Kidney epithelial cell (primary cell): ENCODE data around the gene PIGH. TPM values are rescaled to one million over a fixed set of nuclear protein-coding genes. Genes with fewer than 3 reads are reported as not detected.

Experiments
- DNase-seq: peaks from one replicate; pipeline ENCODE4 v3.0.0-alpha.2; 2010; ENCODE audit warnings: low read depth
- H3K27me3 ChIP-seq: 2 replicates; pipeline ENCODE4 v1.6.0; 2011; ENCODE audit warnings: low read length; ENCODE audit not compliant: control insufficient read depth, insufficient read depth
- H3K36me3 ChIP-seq: 2 replicates; pipeline ENCODE4 v1.5.1; 2011; ENCODE audit warnings: low read length; ENCODE audit not compliant: control insufficient read depth, insufficient read depth
- H3K4me3 ChIP-seq: 2 replicates; pipeline ENCODE4 v1.5.1; 2011; ENCODE audit warnings: low read depth, mild to moderate bottlenecking, control low read depth, low read length
- CTCF ChIP-seq: IDR thresholded peaks from 2 replicates; pipeline ENCODE4 v1.5.1; 2011; ENCODE audit warnings: mild to moderate bottlenecking, moderate library complexity, low read length, control low read depth, inconsistent platforms; ENCODE audit not compliant: insufficient read depth, poor library complexity, severe bottlenecking
- total RNA-seq: library from RNA; depleted of rRNA; stranded (reverse); fragments of >200 nt; gene quantifications from 2 replicates; pipeline ENCODE4 v1.2.3, GENCODE V29; 2015

PIGH gene
- total RNA-seq, 1 donor from 2014 or later: 27.1 TPM

- no peak for TF ChIP-seq CTCF
- no peak for DNase-seq
- no peaks in the 10 kb centered on the region for H3K27me3 ChIP-seq
- H3K4me3 ChIP-seq: no peak overlapping the region
- H3K36me3 ChIP-seq: peaks cover 2% of the 10 kb centered on the region
These were observed 32.4 kb downstream of the PIGH start for GRCh38 chr14:67567654-67568053.

DNA sequence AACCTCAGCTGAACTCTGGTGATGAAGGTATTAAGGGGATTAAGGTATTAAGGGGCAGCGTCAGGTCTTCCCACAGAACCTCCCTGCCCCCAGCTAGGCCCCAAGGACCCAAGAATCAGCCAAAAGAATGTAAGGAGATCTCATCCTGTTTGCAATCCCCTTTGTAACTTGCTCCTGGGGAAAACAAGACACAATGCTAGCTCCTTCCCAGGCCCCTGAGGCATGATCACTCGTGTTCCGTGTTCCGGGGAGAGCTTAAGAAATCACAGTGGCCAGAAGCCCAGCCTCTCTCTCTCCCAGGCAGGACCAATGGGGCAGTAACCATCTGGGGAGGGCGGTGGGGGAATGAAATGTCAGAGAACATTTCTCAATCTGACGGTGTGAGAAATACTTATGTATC, 33.2 kb downstream of the PIGH start:
- Histone ChIP-seq H3K27me3 (no peaks in the 10 kb centered on the region), H3K4me3 (no peak overlapping the region), H3K36me3 (peaks cover 3% of the 10 kb centered on the region)
- DNase-seq: no peak
- no peak for TF ChIP-seq CTCF

DNA sequence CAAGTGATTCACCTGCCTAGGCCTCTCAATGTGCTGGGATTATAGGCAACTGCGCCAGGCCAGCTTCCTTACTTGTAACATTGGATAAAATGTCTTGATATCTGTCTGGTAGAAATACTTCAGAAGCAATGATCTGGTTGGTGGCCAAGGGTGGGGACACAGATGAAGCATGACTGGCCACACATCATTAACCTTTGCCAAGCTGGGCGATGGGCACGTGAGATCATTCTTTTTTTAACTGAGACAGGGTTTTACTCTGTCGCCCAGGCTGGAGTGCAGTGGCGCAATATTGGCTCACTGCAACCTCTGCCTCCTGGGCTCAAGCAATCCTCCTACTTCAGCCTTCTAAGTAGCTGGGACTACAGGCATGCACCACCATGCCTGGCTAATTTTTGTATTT, 35.8 kb downstream of the PIGH start:
- no peak overlapping the region for H3K4me3 ChIP-seq
- H3K36me3 ChIP-seq: peaks cover 5% of the 10 kb centered on the region
- peak; percentile 44 for DNase-seq
- TF ChIP-seq CTCF: no peak
- H3K27me3 ChIP-seq: no peaks in the 10 kb centered on the region

- TF ChIP-seq CTCF: no peak
- H3K27me3 ChIP-seq: no peaks in the 10 kb centered on the region
- H3K4me3 ChIP-seq: no peak overlapping the region
- H3K36me3 ChIP-seq: peaks cover 5% of the 10 kb centered on the region
- no peak for DNase-seq
These were observed 37.3 kb downstream of the PIGH start for GRCh38 chr14:67562776-67563150.

DNA sequence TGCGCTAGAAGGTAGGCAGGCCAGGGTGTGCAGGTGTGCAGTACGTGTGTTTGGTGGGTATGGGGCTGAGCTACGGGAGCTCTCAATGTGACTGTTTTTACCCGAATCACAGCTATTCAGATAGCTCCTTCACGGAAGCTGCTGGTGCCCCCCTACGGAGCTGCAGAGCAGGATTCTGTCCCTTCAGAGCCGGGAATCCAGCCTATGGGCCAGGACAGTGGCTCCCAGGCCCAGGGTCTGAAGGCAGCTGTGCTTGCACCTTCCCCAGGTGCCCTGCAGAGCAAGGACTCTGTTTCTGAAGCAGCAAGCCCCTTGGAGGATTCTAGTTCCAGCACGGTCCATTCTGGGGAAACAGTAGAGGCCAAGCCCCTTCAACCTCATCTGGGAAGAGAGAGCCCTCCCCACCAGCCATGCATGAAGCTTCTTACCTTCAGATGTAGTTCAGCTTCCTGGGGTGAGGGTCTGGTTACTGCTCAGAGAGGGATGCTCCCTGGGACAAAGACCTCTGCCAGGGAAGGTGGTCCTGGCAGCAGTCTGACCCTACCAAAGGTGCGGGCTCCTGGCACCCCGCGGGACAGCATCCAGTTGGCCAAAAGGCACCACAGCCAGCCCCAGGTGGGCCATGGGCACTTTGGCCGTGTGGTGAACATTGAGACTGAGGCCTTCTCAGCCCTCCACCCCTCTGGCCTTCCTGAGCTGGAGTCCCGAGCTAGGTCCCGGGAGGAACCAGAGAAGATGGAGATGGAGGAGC, 37.9 kb downstream of the PIGH start:
- DNase-seq: no peak
- Histone ChIP-seq H3K27me3 (no peaks in the 10 kb centered on the region), H3K36me3 (peaks cover 5% of the 10 kb centered on the region), H3K4me3 (no peak overlapping the region)
- TF ChIP-seq CTCF: no peak

- peaks cover 5% of the 10 kb centered on the region for H3K36me3 ChIP-seq
- no peak for DNase-seq
- TF ChIP-seq CTCF: no peak
- H3K4me3 ChIP-seq: no peak overlapping the region
- no peaks in the 10 kb centered on the region for H3K27me3 ChIP-seq
These were observed 40.4 kb downstream of the PIGH start for GRCh38 chr14:67559639-67560038.
